ENCODE results near the gene MTFR1L. TPM values are rescaled to one million over a fixed set of nuclear protein-coding genes. Genes with fewer than 3 reads are reported as not detected.
A peak's percentile ranks its signal among the peaks of the same experiment; 100 is the strongest.

Gene MTFR1L
- polyA plus RNA-seq, 3 donors: 67.3 to 73.5 (median 69.9) TPM

- peak; percentile 80 to 87 (median 86) for DNase-seq
- peak within 1 kb of the TSS; percentile 85 for H2AFZ ChIP-seq (ENCODE audit: insufficient read depth, low read depth, low read length, poor library complexity, severe bottlenecking)
- peak within 1 kb of the TSS; percentile 96 to 99 (median 98) for H3K27ac Mint-ChIP-seq
- no peaks in the 10 kb centered on the region for H3K9me3 ChIP-seq (replicated peaks in 1 of 2; ENCODE audit: control insufficient read depth in 1 of 2, insufficient read depth in 1 of 2, low read length in 2 of 2)
- 1% methylated on average over 76 of the region's 77 CpGs for WGBS (ENCODE audit: insufficient coverage)
- no peaks in the 10 kb centered on the region for H4K20me1 ChIP-seq (ENCODE audit: insufficient read depth, low read length)
- H3K4me2 ChIP-seq (replicated peaks; ENCODE audit: extremely low read depth, low read length, poor library complexity, severe bottlenecking): peak within 1 kb of the TSS; percentile 100
- H3K9me3 Mint-ChIP-seq: peaks cover 0 to 4% (median 0%) of the 10 kb centered on the region in 7 donors
- peak within 1 kb of the TSS; percentile 91 to 99 for H3K27ac ChIP-seq (ENCODE audit: low read depth in 1 of 2, low read length in 2 of 2)
- peaks cover 0 to 2% (median 0%) of the 10 kb centered on the region in 3 donors for H3K27me3 Mint-ChIP-seq (ENCODE audit: low read depth in 3 of 3)
- H3K36me3 Mint-ChIP-seq: peaks cover 13 to 20% of the 10 kb centered on the region in 2 donors
- H3K4me1 Mint-ChIP-seq: peaks cover 44% of the 10 kb centered on the region
- TF ChIP-seq CTCF (IDR thresholded peaks at IDR 0.05): no peak
- H3K4me3 Mint-ChIP-seq: peak within 1 kb of the TSS; percentile 92 to 94
- intact Hi-C loops (cut with micrococcal nuclease): loop anchor here in 1 of 2 donors (5.0 kb wide), 1 partner anchor 37 kb away; no protein-coding TSS in a partner anchor
- H3K79me2 ChIP-seq (ENCODE audit: insufficient read depth, low read length): peaks cover 62% of the 10 kb centered on the region
- H3K4me1 ChIP-seq (ENCODE audit: control insufficient read depth in 1 of 2, insufficient read depth in 2 of 2, low read length in 2 of 2): peaks cover 35 to 53% of the 10 kb centered on the region in 2 donors
- H3K36me3 ChIP-seq (replicated peaks in 1 of 2; ENCODE audit: control insufficient read depth in 1 of 2, insufficient read depth in 2 of 2, low read length in 2 of 2): peaks cover 11 to 20% of the 10 kb centered on the region in 2 donors
- H3K27me3 ChIP-seq (ENCODE audit: control insufficient read depth in 2 of 2, insufficient read depth in 2 of 2, low read length in 2 of 2): no peaks in the 10 kb centered on the region
- H3K9ac ChIP-seq (ENCODE audit: insufficient read depth, low read length, poor library complexity, severe bottlenecking): peak within 1 kb of the TSS; percentile 84
- peak within 1 kb of the TSS; percentile 64 to 89 (median 80) for H3K4me3 ChIP-seq (replicated peaks in 1 of 3; ENCODE audit: low read depth in 2 of 3, low read length in 3 of 3)
These were observed 39.4 kb downstream of the MTFR1L start, which contains the start of gene AUNIP for GRCh38 chr1:25858906-25859789. TSS of gene AUNIP (minus strand) at chr1:25859457. CDS start at chr1:25859357, 100 bp downstream.
